ENCODE data around the gene ERF.

- TF ChIP-seq GATA3 (IDR thresholded peaks at IDR 0.05; ENCODE audit: low read depth, low read length), result no peak
- no peak; the same call in 1 of the 2 replicates for TF ChIP-seq GATA2 (IDR thresholded peaks at IDR 0.05; ENCODE audit: low read depth, low read length)
These were observed 10.3 kb downstream of the ERF start for GRCh38 chr19:42244347-42245220.
